ENCODE measurements around the gene BCL7B.
"Not testable (repeated sequence)": the region's sequence is repeated elsewhere in the genome, so short reads cannot be mapped to it uniquely, and the experiment has no call there.

Gene BCL7B

DNA sequence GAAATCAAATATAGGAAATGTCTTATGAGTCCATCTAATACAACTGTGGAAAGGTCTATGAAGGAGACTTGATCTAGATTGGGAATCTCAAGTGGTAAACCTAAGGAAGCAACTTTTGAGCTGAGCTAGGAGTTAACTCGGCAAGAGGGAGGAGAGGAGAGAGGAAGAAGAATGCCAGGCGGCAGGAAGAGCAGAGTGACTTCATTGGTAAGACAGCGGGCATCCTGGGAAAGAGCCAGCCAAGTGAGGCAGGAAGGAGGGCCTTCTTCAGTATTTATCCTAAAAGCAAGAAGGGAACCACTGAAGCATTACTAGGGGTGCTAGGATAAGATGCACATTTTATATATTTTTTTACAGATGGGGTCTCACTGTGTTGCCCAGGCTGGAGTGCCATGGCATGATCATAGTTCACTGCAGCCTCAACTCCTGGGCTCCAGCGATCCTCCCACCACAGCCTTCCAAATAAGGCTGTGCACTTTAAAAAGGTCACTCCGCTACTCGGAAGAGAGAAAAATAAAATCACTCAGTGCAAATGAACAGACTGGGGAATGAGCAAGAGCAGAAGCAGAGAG lies 2.0 kb downstream of the BCL7B start:
- POLR2A ChIA-PET, result no interaction called here
- no peak for DNase-seq (ENCODE audit: extremely low spot score)
- CTCF ChIA-PET, result no interaction called here
- TF ChIP-seq, protein P1, sequence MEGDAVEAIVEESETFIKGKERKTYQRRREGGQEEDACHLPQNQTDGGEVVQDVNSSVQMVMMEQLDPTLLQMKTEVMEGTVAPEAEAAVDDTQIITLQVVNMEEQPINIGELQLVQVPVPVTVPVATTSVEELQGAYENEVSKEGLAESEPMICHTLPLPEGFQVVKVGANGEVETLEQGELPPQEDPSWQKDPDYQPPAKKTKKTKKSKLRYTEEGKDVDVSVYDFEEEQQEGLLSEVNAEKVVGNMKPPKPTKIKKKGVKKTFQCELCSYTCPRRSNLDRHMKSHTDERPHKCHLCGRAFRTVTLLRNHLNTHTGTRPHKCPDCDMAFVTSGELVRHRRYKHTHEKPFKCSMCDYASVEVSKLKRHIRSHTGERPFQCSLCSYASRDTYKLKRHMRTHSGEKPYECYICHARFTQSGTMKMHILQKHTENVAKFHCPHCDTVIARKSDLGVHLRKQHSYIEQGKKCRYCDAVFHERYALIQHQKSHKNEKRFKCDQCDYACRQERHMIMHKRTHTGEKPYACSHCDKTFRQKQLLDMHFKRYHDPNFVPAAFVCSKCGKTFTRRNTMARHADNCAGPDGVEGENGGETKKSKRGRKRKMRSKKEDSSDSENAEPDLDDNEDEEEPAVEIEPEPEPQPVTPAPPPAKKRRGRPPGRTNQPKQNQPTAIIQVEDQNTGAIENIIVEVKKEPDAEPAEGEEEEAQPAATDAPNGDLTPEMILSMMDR (IDR thresholded peaks at IDR 0.05; ENCODE audit: control extremely low read depth, extremely low read depth, low read depth, missing control alignments), result no peak

DNA sequence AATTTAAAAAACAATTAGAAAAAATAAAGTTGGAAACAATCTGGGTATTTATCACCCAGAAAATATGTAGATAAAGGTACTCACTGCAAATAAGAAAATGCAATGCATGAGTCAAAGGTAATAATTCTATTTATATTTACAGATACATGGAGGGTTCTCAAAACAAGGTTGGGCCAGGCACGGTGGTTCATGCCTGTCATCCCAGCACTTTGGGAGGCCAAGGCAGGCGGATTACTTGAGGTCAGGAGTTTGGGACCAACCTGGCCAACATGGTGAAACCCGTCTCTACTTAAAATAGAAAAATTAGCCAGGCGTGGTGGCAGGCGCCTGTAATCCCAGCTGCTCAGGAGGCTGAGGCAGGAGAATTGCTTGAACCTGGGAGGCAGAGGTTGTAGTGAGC lies 7.4 kb downstream of the BCL7B start:
- POLR2A ChIA-PET; DNase-seq (ENCODE audit: extremely low spot score): not testable (repeated sequence)
- CTCF ChIA-PET, result interaction anchor here (2.4 kb wide), 1 partner anchor 10 kb away, joined by 8 read pairs; no protein-coding TSS in a partner anchor

DNA sequence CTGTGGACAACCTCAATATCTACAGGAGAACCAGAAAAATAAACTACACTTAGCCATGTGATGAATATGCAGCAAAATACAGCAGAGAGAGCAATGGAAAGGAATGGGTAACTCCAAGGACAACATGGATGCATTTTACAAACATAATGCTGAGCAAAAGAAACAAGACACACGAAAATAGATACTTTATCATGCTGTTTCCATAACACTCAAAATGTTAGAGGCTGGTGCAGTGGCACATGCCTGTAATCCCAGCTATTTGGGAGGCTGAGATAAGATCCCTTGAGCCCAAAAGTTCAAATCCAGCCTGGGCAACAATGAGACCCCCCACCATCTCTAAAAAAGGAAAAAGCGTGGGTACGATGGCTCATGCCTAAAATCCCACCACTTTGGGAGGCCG lies 8.3 kb downstream of the BCL7B start:
- DNase-seq (ENCODE audit: extremely low spot score), result no peak
- CTCF ChIA-PET, result interaction anchor here (2.4 kb wide), 1 partner anchor 9 kb away, joined by 8 read pairs; no protein-coding TSS in a partner anchor
- TF ChIP-seq, protein P1 (IDR thresholded peaks at IDR 0.05; ENCODE audit: control extremely low read depth, extremely low read depth, low read depth, missing control alignments), result no peak
- POLR2A ChIA-PET, result no interaction called here

DNA sequence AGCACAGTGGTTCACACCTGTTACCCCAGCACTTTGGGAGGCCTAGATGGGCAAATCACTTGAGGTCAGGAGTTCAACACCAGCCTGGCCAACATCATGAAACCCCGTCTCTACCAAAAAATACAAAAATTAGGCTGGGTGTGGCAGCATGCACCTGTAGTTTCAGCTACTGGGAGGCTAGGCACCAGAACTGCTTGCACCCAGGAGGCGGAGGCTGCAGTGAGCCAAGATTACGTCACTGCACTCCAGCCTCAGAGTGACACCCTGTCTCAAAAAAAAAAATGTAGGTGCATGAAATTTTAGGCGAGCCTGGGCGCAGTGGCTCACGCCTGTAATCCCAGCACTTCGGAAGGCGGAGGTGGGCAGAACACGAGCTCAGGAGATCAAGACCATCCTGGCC lies 9.6 kb downstream of the BCL7B start:
- CTCF ChIA-PET, result interaction anchor here (0.7 to 2.4 kb wide), 5 partner anchors 8 to 92 kb away, joined by 3 to 8 read pairs (median 4); partner anchors contain the start of genes BAZ1B and BCL7B
- TF ChIP-seq, protein P1 (IDR thresholded peaks at IDR 0.05; ENCODE audit: control extremely low read depth, extremely low read depth, low read depth, missing control alignments), result no peak
- POLR2A ChIA-PET, result no interaction called here
- DNase-seq (ENCODE audit: extremely low spot score), result no peak

DNA sequence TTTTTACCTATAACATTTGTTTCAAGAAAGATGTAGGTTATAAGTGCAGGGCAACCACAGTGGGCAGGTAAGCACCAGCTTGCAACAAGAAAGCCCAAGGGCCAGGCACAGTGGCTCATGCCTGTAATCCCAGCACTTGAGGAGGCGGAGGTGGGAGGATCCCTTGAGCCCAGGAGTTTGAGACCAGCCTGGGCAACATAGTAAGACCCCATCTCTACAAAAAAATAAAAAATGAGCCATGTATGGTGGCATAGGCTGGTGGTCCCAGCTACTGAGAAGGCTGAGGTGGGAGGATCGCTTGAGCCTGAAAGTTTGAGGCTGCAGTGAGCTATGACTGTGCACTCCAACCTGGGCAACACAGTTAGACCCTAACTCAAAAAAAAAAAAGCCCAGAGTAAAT lies 12.8 kb downstream of the BCL7B start:
- ChIA-PET POLR2A (interaction anchor here (0.6 kb wide), 1 partner anchor 104 kb away, joined by 10 read pairs; no protein-coding TSS in a partner anchor), CTCF (no interaction called here)
- TF ChIP-seq, protein P1 (IDR thresholded peaks at IDR 0.05; ENCODE audit: control extremely low read depth, extremely low read depth, low read depth, missing control alignments), result no peak

DNA sequence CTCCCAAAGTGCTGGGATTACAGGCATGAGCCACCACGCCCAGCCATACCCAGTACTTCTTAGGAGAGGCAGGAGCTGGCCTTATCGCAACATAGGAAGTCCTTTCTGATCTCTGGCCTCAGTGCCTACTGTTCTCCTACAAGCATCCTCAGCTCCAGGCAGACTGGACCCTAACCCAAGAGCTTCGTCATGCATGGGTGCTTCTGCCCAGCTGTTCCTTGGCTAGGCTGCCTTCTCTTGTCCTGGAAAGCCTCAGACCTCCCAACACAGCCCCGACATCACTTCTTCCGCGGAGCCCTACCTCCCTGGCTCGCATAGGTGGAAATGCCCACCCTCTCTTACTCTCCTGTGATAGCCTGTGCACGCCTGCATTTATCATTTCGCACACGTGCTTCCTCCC lies 15.8 kb downstream of the BCL7B start:
- POLR2A ChIA-PET, result interaction anchor here (1.0 kb wide), 1 partner anchor 35 kb away, joined by 3 read pairs; no protein-coding TSS in a partner anchor
- TF ChIP-seq, protein P1 (IDR thresholded peaks at IDR 0.05; ENCODE audit: control extremely low read depth, extremely low read depth, low read depth, missing control alignments), result no peak
- DNase-seq (ENCODE audit: extremely low spot score), result no peak
- CTCF ChIA-PET, result no interaction called here

More for the DNA sequence above, 12.8 kb downstream of the BCL7B start:
- no peak for DNase-seq (ENCODE audit: extremely low spot score)

DNA sequence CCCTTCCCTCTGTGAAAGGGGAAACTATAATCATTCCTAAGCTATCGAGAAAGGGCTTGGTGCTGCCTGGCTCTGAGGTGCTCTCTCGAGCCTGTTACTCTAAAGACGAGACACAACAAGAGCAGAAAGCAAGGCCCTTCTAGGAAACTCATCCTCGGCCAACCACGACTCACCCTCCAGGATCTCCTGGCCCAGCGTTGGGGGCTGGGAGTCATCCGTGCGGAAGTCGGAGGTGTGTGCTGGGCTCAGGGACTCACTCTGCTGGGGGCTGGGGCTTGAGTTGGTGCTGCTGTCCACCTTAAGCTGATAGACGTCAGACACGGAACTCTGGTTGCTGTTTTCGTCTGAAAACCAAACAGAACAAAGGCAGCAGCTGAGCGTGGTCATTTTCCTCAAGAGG lies 17.8 kb downstream of the BCL7B start:
- TF ChIP-seq, protein P1 (IDR thresholded peaks at IDR 0.05; ENCODE audit: control extremely low read depth, extremely low read depth, low read depth, missing control alignments), result no peak
- ChIA-PET CTCF (interaction anchor here (1.5 to 2.1 kb wide), 2 partner anchors 9 to 67 kb away, joined by 3 to 8 read pairs; no protein-coding TSS in a partner anchor), POLR2A (no interaction called here)
- no peak for DNase-seq (ENCODE audit: extremely low spot score)

DNA sequence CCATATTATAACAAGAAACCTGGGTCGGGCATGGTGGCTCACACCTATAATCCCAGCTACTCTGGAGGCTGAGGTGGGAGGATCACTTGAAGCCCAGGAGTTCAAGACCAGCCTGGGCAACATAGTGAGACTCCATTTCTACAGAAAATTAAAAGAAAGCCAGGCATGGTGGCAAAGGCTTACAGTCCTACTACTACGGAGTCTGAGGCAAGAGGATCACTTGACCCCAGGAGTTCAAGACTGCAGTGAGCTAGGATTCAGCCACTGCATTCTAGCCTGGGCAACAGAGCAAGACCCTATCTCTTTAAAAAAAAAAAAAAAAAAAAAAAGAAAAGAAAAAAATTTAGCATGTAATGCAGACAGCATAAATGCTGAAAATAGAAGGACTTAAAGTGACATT lies 19.0 kb downstream of the BCL7B start:
- CTCF ChIA-PET, result interaction anchor here (0.8 to 2.1 kb wide), 3 partner anchors 11 to 15 kb away, joined by 3 to 8 read pairs (median 3); no protein-coding TSS in a partner anchor
- POLR2A ChIA-PET, result interaction anchor here (0.6 kb wide), 3 partner anchors 11 to 688 kb away, joined by 5 to 10 read pairs (median 6); no protein-coding TSS in a partner anchor
- not testable (repeated sequence) for DNase-seq (ENCODE audit: extremely low spot score)
